Activated CD8-positive, alpha-beta T cell treated with anti-CD3 and anti-CD28 coated beads for 36 hours (primary cell): ENCODE data around the gene TCHP. TPM values are rescaled to one million over a fixed set of nuclear protein-coding genes. Genes with fewer than 3 reads are reported as not detected.

Source experiments
- ATAC-seq: fragments of 200-7000 bp; cut with Tn5 transposase; one replicate; pipeline ENCODE4 v1.10.0; 2021; ENCODE audit warnings: mild to moderate bottlenecking, moderate library complexity
- CTCF ChIA-PET: fragments of 350-600 bp; sonication (Branson Sonifier 250); formaldehyde crosslinking; loops from one replicate; lab custom pipeline; 2021; ENCODE audit warnings: antibody characterized with exemption; lab: Charles Lee
- POLR2A ChIA-PET: fragments of 350-600 bp; sonication (Branson Sonifier 250); formaldehyde crosslinking; loops from one replicate; lab custom pipeline; 2021; ENCODE audit warnings: antibody characterized with exemption; lab: Charles Lee
- DNase-seq: peaks from one replicate; pipeline ENCODE4 v3.0.0-alpha.2; 2020
- H3K27ac Mint-ChIP-seq: one replicate; pipeline ENCODE4 v1.8.0; 2021; ENCODE audit warnings: mild to moderate bottlenecking, mixed read lengths
- H3K27me3 Mint-ChIP-seq: one replicate; pipeline ENCODE4 v1.8.0; 2021; ENCODE audit warnings: mixed read lengths
- H3K36me3 Mint-ChIP-seq: one replicate; pipeline ENCODE4 v1.8.0; 2021; ENCODE audit warnings: low read depth, mixed read lengths
- H3K4me1 Mint-ChIP-seq: one replicate; pipeline ENCODE4 v1.8.0; 2021; ENCODE audit warnings: low read depth, mixed read lengths
- H3K4me3 Mint-ChIP-seq: one replicate; pipeline ENCODE4 v1.8.0; 2021; ENCODE audit warnings: mild to moderate bottlenecking, moderate library complexity, mixed read lengths
- H3K9me3 Mint-ChIP-seq: one replicate; pipeline ENCODE4 v1.8.0; 2021; ENCODE audit warnings: mixed read lengths
- intact Hi-C: fragments of 100-400 bp; cut with micrococcal nuclease; formaldehyde crosslinking; loops from one replicate; pipeline ENCODE4 v1.10.0; 2022
- total RNA-seq, 2 experiments: library from RNA; stranded (reverse); gene quantifications; one replicate each; pipeline ENCODE4 v1.2.3, GENCODE V29; 2021
- TF ChIP-seq, protein P1 (sequence below): fragments of 200-600 bp; IDR thresholded peaks from one replicate; pipeline ENCODE4 v1.8.0; 2022; ENCODE audit warnings: antibody characterized with exemption, mild to moderate bottlenecking

The TCHP gene
- total RNA-seq, 2 experiments from 2014 or later, result 19.9 to 21.0 TPM

GRCh38 chr12:109952873-109953272 lies 52.8 kb downstream of the TCHP start:
- ATAC-seq, result no peak
- no peak overlapping the region for H3K4me3 Mint-ChIP-seq
- no peaks in the 10 kb centered on the region for H3K27me3 Mint-ChIP-seq
- no peak overlapping the region for H3K27ac Mint-ChIP-seq
- H3K4me1 Mint-ChIP-seq, result peaks cover 12% of the 10 kb centered on the region
- ChIA-PET CTCF (no interaction called here), POLR2A (interaction anchor here (1.7 kb wide), 1 partner anchor 13 kb away, joined by 4 read pairs; no protein-coding TSS in a partner anchor)
- no peaks in the 10 kb centered on the region for H3K9me3 Mint-ChIP-seq
- no peak for DNase-seq
- H3K36me3 Mint-ChIP-seq, result peaks cover 38% of the 10 kb centered on the region
- TF ChIP-seq, protein P1, sequence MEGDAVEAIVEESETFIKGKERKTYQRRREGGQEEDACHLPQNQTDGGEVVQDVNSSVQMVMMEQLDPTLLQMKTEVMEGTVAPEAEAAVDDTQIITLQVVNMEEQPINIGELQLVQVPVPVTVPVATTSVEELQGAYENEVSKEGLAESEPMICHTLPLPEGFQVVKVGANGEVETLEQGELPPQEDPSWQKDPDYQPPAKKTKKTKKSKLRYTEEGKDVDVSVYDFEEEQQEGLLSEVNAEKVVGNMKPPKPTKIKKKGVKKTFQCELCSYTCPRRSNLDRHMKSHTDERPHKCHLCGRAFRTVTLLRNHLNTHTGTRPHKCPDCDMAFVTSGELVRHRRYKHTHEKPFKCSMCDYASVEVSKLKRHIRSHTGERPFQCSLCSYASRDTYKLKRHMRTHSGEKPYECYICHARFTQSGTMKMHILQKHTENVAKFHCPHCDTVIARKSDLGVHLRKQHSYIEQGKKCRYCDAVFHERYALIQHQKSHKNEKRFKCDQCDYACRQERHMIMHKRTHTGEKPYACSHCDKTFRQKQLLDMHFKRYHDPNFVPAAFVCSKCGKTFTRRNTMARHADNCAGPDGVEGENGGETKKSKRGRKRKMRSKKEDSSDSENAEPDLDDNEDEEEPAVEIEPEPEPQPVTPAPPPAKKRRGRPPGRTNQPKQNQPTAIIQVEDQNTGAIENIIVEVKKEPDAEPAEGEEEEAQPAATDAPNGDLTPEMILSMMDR, result no peak
- intact Hi-C loops, result no loop called here

DNA sequence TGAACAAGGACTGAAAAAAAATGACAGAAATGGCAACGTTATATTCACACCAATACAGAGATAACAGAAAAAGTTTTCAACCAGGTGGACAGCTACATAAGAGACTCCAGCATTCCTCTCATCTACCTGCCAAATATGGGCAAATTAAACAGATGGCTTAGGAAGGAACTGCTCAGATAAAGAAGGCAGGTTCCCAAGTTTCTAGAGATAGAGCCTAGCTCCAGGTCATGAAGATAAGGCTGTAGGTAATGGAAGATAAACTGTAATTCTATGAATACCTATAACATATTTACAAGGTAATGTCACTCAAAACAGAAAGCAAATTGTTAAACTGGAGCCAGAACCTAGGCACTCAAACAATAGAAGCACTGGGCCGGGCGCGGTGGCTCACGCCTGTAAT lies 53.6 kb downstream of the TCHP start:
- DNase-seq (no peak), ATAC-seq (no peak)
- TF ChIP-seq, protein P1, result no peak
- CTCF ChIA-PET, result interaction anchor here (1.0 kb wide), 1 partner anchor 10 kb away, joined by 3 read pairs; no protein-coding TSS in a partner anchor
- intact Hi-C loops, result no loop called here
- Mint-ChIP-seq H3K27ac (peak overlapping the region; percentile 59), H3K4me1 (peaks cover 4% of the 10 kb centered on the region), H3K9me3 (no peaks in the 10 kb centered on the region), H3K27me3 (no peaks in the 10 kb centered on the region), H3K4me3 (no peak overlapping the region), H3K36me3 (peaks cover 36% of the 10 kb centered on the region)
- POLR2A ChIA-PET, result interaction anchor here (1.7 kb wide), 1 partner anchor 13 kb away, joined by 4 read pairs; no protein-coding TSS in a partner anchor

DNA sequence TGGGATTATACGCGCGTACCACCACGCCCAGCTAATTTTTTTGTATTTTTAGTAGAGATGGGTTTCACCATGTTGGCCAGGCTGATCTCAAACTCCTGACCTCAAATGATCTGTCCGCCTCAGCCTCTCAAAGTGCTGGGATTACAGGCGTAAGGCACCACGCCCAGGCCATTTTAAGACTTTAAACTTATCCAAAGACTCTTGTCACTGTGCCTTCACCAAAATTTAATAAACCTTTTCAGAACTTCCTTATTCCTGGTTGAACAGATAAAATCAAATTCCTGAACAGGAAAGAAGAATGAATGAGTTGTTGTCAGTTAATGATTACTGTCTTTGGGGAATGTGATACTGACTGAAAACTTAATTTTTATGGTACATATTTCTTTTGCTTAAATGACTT lies 58.3 kb downstream of the TCHP start:
- Mint-ChIP-seq H3K36me3 (peaks cover 36% of the 10 kb centered on the region), H3K4me1 (no peaks in the 10 kb centered on the region), H3K27ac (no peak overlapping the region), H3K9me3 (no peaks in the 10 kb centered on the region), H3K4me3 (no peak overlapping the region), H3K27me3 (no peaks in the 10 kb centered on the region)
- ATAC-seq (no peak), DNase-seq (no peak)
- CTCF ChIA-PET, result no interaction called here
- intact Hi-C loops, result no loop called here
- POLR2A ChIA-PET, result no interaction called here
- TF ChIP-seq, protein P1, result no peak

DNA sequence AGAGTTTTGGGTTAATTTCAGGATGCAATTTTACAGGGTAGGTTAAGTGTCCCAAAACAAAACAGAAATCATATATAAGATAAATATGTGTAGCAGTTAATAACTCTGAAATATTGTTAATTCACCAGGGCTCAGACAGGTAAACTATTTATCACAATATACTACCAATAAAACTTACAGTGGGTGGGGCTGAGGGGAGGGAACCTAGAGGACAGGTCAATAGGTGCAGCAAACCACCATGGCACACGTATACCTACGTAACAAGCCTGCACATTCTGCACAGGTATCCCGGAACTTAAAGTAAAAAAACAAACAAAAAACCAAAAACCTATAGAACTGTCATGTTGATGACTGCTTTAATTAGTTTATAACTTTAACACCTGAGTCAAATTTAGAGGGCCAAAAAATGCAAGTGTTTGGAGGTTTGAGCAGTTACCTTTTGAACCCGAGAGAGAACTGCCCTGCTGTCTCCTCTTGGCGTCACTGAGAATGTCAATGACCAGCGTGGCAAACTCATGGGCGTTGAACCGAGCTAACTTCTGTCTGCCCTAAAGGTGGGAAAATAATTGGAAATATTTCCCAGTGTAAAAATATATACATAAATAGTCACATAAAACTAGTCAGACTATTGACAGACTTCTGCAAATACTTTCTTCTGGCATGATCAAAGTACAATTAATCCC lies 59.5 kb downstream of the TCHP start:
- TF ChIP-seq, protein P1, result no peak
- POLR2A ChIA-PET, result no interaction called here
- intact Hi-C loops, result no loop called here
- H3K27ac Mint-ChIP-seq, result no peak overlapping the region
- ATAC-seq, result no peak
- peaks cover 30% of the 10 kb centered on the region for H3K36me3 Mint-ChIP-seq
- no peaks in the 10 kb centered on the region for H3K4me1 Mint-ChIP-seq
- H3K27me3 Mint-ChIP-seq, result no peaks in the 10 kb centered on the region
- H3K4me3 Mint-ChIP-seq, result no peak overlapping the region
- CTCF ChIA-PET, result no interaction called here
- H3K9me3 Mint-ChIP-seq, result no peaks in the 10 kb centered on the region
- DNase-seq, result no peak

GRCh38 chr12:109961201-109961600 lies 61.1 kb downstream of the TCHP start:
- H3K36me3 Mint-ChIP-seq, result peaks cover 40% of the 10 kb centered on the region
- POLR2A ChIA-PET, result no interaction called here
- no peak for ATAC-seq
- intact Hi-C loops, result no loop called here
- CTCF ChIA-PET, result no interaction called here
- H3K27ac Mint-ChIP-seq, result no peak overlapping the region
- TF ChIP-seq, protein P1, result no peak
- H3K4me1 Mint-ChIP-seq, result no peaks in the 10 kb centered on the region
- no peaks in the 10 kb centered on the region for H3K27me3 Mint-ChIP-seq
- no peak overlapping the region for H3K4me3 Mint-ChIP-seq
- no peak for DNase-seq
- no peaks in the 10 kb centered on the region for H3K9me3 Mint-ChIP-seq
